GM21619 (cell line): ENCODE measurements around the gene WASF2.
A peak's percentile ranks its signal among the peaks of the same experiment; 100 is the strongest.
"Not testable (repeated sequence)": the region's sequence is repeated elsewhere in the genome, so short reads cannot be mapped to it uniquely, and the experiment has no call there.

ENCODE experiments used
- ATAC-seq: cut with Tn5 transposase; IDR thresholded peaks from one replicate; pipeline ENCODE4 v1.9.1; 2021; ENCODE audit not compliant: unreplicated experiment

WASF2 gene

GRCh38 chr1:27454610-27455009 lies 35.4 kb downstream of the WASF2 start:
- no peak for ATAC-seq

GRCh38 chr1:27451343-27451742 lies 38.6 kb downstream of the WASF2 start:
- no peak for ATAC-seq

- ATAC-seq, result no peak
These were observed 41.0 kb downstream of the WASF2 start for GRCh38 chr1:27448982-27449381.

GRCh38 chr1:27447883-27448282 lies 42.1 kb downstream of the WASF2 start:
- ATAC-seq, result no peak

- ATAC-seq, result no peak
These were observed 42.6 kb downstream of the WASF2 start for GRCh38 chr1:27447399-27447798.

GRCh38 chr1:27446496-27447020 lies 43.4 kb downstream of the WASF2 start:
- ATAC-seq, result no peak

GRCh38 chr1:27445177-27445936 lies 44.6 kb downstream of the WASF2 start:
- ATAC-seq, result peak; percentile 46

- ATAC-seq, result no peak
These were observed 45.3 kb downstream of the WASF2 start for GRCh38 chr1:27444632-27445031.

- no peak for ATAC-seq
These were observed 50.8 kb downstream of the WASF2 start for GRCh38 chr1:27439150-27439549.

GRCh38 chr1:27438621-27439061 lies 51.3 kb downstream of the WASF2 start:
- no peak for ATAC-seq

GRCh38 chr1:27436204-27437159 lies 53.5 kb downstream of the WASF2 start:
- ATAC-seq, result no peak

- ATAC-seq, result no peak
These were observed 54.3 kb downstream of the WASF2 start for GRCh38 chr1:27435566-27436203.

- ATAC-seq, result no peak
These were observed 56.3 kb downstream of the WASF2 start for GRCh38 chr1:27433706-27434105.

GRCh38 chr1:27432725-27433124 lies 57.2 kb downstream of the WASF2 start:
- ATAC-seq, result not testable (repeated sequence)

GRCh38 chr1:27431601-27431940 lies 58.4 kb downstream of the WASF2 start:
- ATAC-seq, result no peak

- ATAC-seq, result no peak
These were observed 58.9 kb downstream of the WASF2 start for GRCh38 chr1:27430903-27431600.

- no peak for ATAC-seq
These were observed 60.9 kb downstream of the WASF2 start for GRCh38 chr1:27429029-27429425.

GRCh38 chr1:27428316-27429028 lies 61.5 kb downstream of the WASF2 start:
- ATAC-seq, result no peak

- no peak for ATAC-seq
These were observed 62.1 kb downstream of the WASF2 start for GRCh38 chr1:27427816-27428315.

GRCh38 chr1:27427329-27427728 lies 62.6 kb downstream of the WASF2 start:
- no peak for ATAC-seq
